MCF 10A (cell line): ENCODE measurements around the gene DCTN3. TPM values are rescaled to one million over a fixed set of nuclear protein-coding genes. Genes with fewer than 3 reads are reported as not detected.

Experiments
- BruUV-seq: library from RNA; stranded (reverse); fragments of 400-500 nt; replicated peaks from 2 replicates; lab custom pipeline; 2021; lab: Mats Ljungman, UMichigan
- CTCF ChIA-PET: fragments of 300-600 bp; sonication (Branson Sonifier 250); formaldehyde crosslinking; extraction: SDS; loops from one replicate; lab custom pipeline; 2021; ENCODE audit warnings: antibody characterized with exemption, inconsistent platforms; lab: Yijun Ruan, JAX
- POLR2A ChIA-PET: fragments of 300-600, 350-650 bp; sonication (Branson Sonifier 250); formaldehyde crosslinking; extraction: SDS; loops from one replicate; lab custom pipeline; 2020; ENCODE audit warnings: antibody characterized with exemption, inconsistent platforms; lab: Yijun Ruan, JAX
- DNase-seq: peaks from one replicate; pipeline ENCODE4 v3.0.0-alpha.2; 2018; ENCODE audit not compliant: unreplicated experiment
- H3K27ac Mint-ChIP-seq: one replicate; pipeline ENCODE4 v1.8.0; 2022; ENCODE audit warnings: mild to moderate bottlenecking, low read depth, mixed read lengths; ENCODE audit not compliant: unreplicated experiment
- H3K27me3 Mint-ChIP-seq: one replicate; pipeline ENCODE4 v1.8.0; 2022; ENCODE audit warnings: mixed read lengths; ENCODE audit not compliant: insufficient read depth, unreplicated experiment
- H3K36me3 Mint-ChIP-seq: one replicate; pipeline ENCODE4 v1.8.0; 2022; ENCODE audit warnings: mild to moderate bottlenecking, moderate library complexity, mixed read lengths; ENCODE audit not compliant: insufficient read depth, unreplicated experiment
- H3K4me1 Mint-ChIP-seq: one replicate; pipeline ENCODE4 v1.8.0; 2022; ENCODE audit warnings: mixed read lengths; ENCODE audit not compliant: insufficient read depth, unreplicated experiment
- H3K4me3 Mint-ChIP-seq: one replicate; pipeline ENCODE4 v1.8.0; 2022; ENCODE audit warnings: mild to moderate bottlenecking, moderate library complexity, mixed read lengths; ENCODE audit not compliant: unreplicated experiment
- H3K9me3 Mint-ChIP-seq: one replicate; pipeline ENCODE4 v1.8.0; 2022; ENCODE audit warnings: mixed read lengths; ENCODE audit not compliant: unreplicated experiment
- CTCF ChIP-seq: fragments of 200-600 bp; IDR thresholded peaks from one replicate; pipeline ENCODE4 v1.8.0; 2022; ENCODE audit warnings: antibody characterized with exemption, mild to moderate bottlenecking; ENCODE audit not compliant: unreplicated experiment
- intact Hi-C: fragments of 100-400 bp; cut with micrococcal nuclease; formaldehyde crosslinking; loops from 2 replicates; pipeline ENCODE4 v1.14.1; 2022
- total RNA-seq: library from RNA; stranded (reverse); gene quantifications from 2 replicates; pipeline ENCODE4 v1.2.3, GENCODE V29; 2022

The DCTN3 gene
- total RNA-seq, 1 experiment from 2014 or later = 88.5 TPM

- Mint-ChIP-seq H3K4me1 (peaks cover 20% of the 10 kb centered on the region), H3K9me3 (no peaks in the 10 kb centered on the region), H3K36me3 (no peaks in the 10 kb centered on the region), H3K27me3 (peaks cover 83% of the 10 kb centered on the region), H3K27ac (no peak overlapping the region), H3K4me3 (no peak overlapping the region)
- TF ChIP-seq CTCF = no peak
- BruUV-seq = no TSS peak
- intact Hi-C loops = no loop called here
- POLR2A ChIA-PET = no interaction called here
- no peak for DNase-seq
- CTCF ChIA-PET = interaction anchor here (0.7 to 1.0 kb wide), 3 partner anchors 9 to 108 kb away, joined by 3 to 5 read pairs (median 3); partner anchors contain the start of gene ENHO
These were observed 31.3 kb downstream of the DCTN3 start for GRCh38 chr9:34588671-34589635.

GRCh38 chr9:34587271-34587670 is 33.0 kb downstream of the DCTN3 start:
- Mint-ChIP-seq H3K4me3 (no peak overlapping the region), H3K36me3 (no peaks in the 10 kb centered on the region), H3K27ac (no peak overlapping the region), H3K4me1 (peaks cover 6% of the 10 kb centered on the region), H3K9me3 (no peaks in the 10 kb centered on the region), H3K27me3 (peaks cover 70% of the 10 kb centered on the region)
- intact Hi-C loops = no loop called here
- no peak for TF ChIP-seq CTCF
- CTCF ChIA-PET = interaction anchor here (0.6 to 1.4 kb wide), 7 partner anchors 16 to 299 kb away, joined by 3 to 4 read pairs (median 4); no protein-coding TSS in a partner anchor
- no TSS peak for BruUV-seq
- no peak for DNase-seq
- POLR2A ChIA-PET = interaction anchor here (1.2 kb wide), 1 partner anchor 13 kb away, joined by 3 read pairs; no protein-coding TSS in a partner anchor

GRCh38 chr9:34585946-34586669 is 34.2 kb downstream of the DCTN3 start:
- no peak overlapping the region for H3K27ac Mint-ChIP-seq
- peaks cover 69% of the 10 kb centered on the region for H3K27me3 Mint-ChIP-seq
- no TSS peak for BruUV-seq

More at GRCh38 chr9:34585946-34586669, 34.2 kb downstream of the DCTN3 start:
- H3K9me3 Mint-ChIP-seq = no peaks in the 10 kb centered on the region
- no peak overlapping the region for H3K4me3 Mint-ChIP-seq
- peaks cover 6% of the 10 kb centered on the region for H3K4me1 Mint-ChIP-seq
- H3K36me3 Mint-ChIP-seq = no peaks in the 10 kb centered on the region
- DNase-seq = no peak
- intact Hi-C loops = no loop called here
- POLR2A ChIA-PET = no interaction called here
- no peak for TF ChIP-seq CTCF
- CTCF ChIA-PET = interaction anchor here (0.9 to 1.3 kb wide), 3 partner anchors 40 to 182 kb away, joined by 3 to 4 read pairs (median 3); no protein-coding TSS in a partner anchor
